Measurements from ENCODE around the gene CHRNE. TPM values are rescaled to one million over a fixed set of nuclear protein-coding genes. Genes with fewer than 3 reads are reported as not detected.
A peak's percentile ranks its signal among the peaks of the same experiment; 100 is the strongest.

CHRNE gene
- total and polyA plus RNA-seq, 2 of the 13 experiments (the other 11 are each of a cell fraction or from before 2014, with no cell fraction given): 0.53 to 0.59 TPM

- H3K4me1 ChIP-seq (ENCODE audit: insufficient read depth, low read length): peaks cover 54% of the 10 kb centered on the region
- ChIA-PET CTCF (ENCODE audit: low intra/inter-chr PET ratio, low total read pairs) (no interaction called here), POLR2A (interaction anchor here (0.6 to 10.0 kb wide), 8 partner anchors 9 to 152 kb away, joined by 3 to 273 read pairs (median 8); partner anchors contain the start of genes INCA1, KIF1C, PSMB6 and RNF167)
- H3K4me2 ChIP-seq (ENCODE audit: low read depth, low read length): peak within 1 kb of the TSS; percentile 84
- WGBS (ENCODE audit: low lambda C conversion rate): under 1% methylated on average over 11 of the region's 59 CpGs
- peak within 1 kb of the TSS; percentile 93 to 100 (median 100) for H3K4me3 ChIP-seq (replicated peaks in 1 of 3; ENCODE audit: insufficient read depth in 1 of 3, low read depth in 2 of 3, low read length in 3 of 3)
- peaks cover 50% of the 10 kb centered on the region for H3K79me2 ChIP-seq (ENCODE audit: insufficient read depth, low read length)
- no peaks in the 10 kb centered on the region; a peak in 1 of 5 replicates for H3K27me3 ChIP-seq (ENCODE audit: control insufficient read depth in 1 of 2, insufficient read depth in 2 of 2, low read length in 2 of 2)
- H3K27ac ChIP-seq (ENCODE audit: extremely low read length, insufficient read depth, low read length): peak within 1 kb of the TSS; percentile 99
- BruUV-seq (replicated peaks): no TSS peak
- H3K9ac ChIP-seq (ENCODE audit: insufficient read depth, low read depth, low read length): peak within 1 kb of the TSS; percentile 99
- peaks cover 11 to 33% of the 10 kb centered on the region in 2 experiments for H3K36me3 ChIP-seq (replicated peaks in 1 of 2; ENCODE audit: control insufficient read depth in 1 of 2, insufficient read depth in 2 of 2, low read length in 2 of 2)
- H4K20me1 ChIP-seq (ENCODE audit: insufficient read depth, low read length): peaks cover 33% of the 10 kb centered on the region
- H2AFZ ChIP-seq (ENCODE audit: low read length): no peak within 1 kb of the TSS
- no peaks in the 10 kb centered on the region for H3K9me3 ChIP-seq (ENCODE audit: low read length)
- intact Hi-C loops (cut with micrococcal nuclease; ENCODE audit: unreplicated experiment): no loop called here
- in situ Hi-C loops (cut with HindIII; ENCODE audit: extremely low pct_ligation_motif_present, low pct_unique_long_range_greater_than_20kb): no loop called here
- ATAC-seq (peak; percentile 21), DNase-seq (ENCODE audit: low spot score) (peak; percentile 90), FAIRE-seq (peak; percentile 85)
- TF ChIP-seq PLRG1 (conservative IDR thresholded peaks at IDR 0.05) (no peak), GATA4 (IDR thresholded peaks at IDR 0.05; ENCODE audit: borderline replicate concordance, low read depth) (peak; percentile 66; the same call in 1 of the 2 replicates), CEBPB (IDR thresholded peaks at IDR 0.05; ENCODE audit: borderline replicate concordance, low read depth, low read length) (peak; percentile 89), ZNF574 (CRISPR knock-in tag; IDR thresholded peaks at IDR 0.05) (0 out of 2 replicates have a peak, but pooled peaks have one; percentile 42), ZNF256 (CRISPR knock-in tag; conservative IDR thresholded peaks at IDR 0.05) (0 out of 2 replicates have a peak, but pooled peaks have one; percentile 12), MAX (IDR thresholded peaks at IDR 0.05) (peak; percentile 68; the same call in 1 of the 2 replicates), THAP11 (CRISPR knock-in tag; IDR thresholded peaks at IDR 0.05) (no peak; the same call in none of the 2 replicates), SNAPC2 (CRISPR knock-in tag; IDR thresholded peaks at IDR 0.05) (peak; percentile 61; the same call in 1 of the 2 replicates), ZNF556 (CRISPR knock-in tag; IDR thresholded peaks at IDR 0.05; ENCODE audit: borderline replicate concordance) (peak; percentile 83), NFE2L1 (CRISPR knock-in tag; IDR thresholded peaks at IDR 0.05; ENCODE audit: borderline replicate concordance) (peak; percentile 73; the same call in 1 of the 2 replicates), MAZ (IDR thresholded peaks at IDR 0.05; ENCODE audit: borderline replicate concordance, low read depth, low read length) (peak; percentile 88; the same call in 1 of the 2 replicates), MAZ (CRISPR knock-in tag; IDR thresholded peaks at IDR 0.05; ENCODE audit: low read depth) (no peak; the same call in 1 of the 2 replicates), JDP2 (CRISPR knock-in tag; IDR thresholded peaks at IDR 0.05; ENCODE audit: borderline replicate concordance) (no peak), ZBTB38 (CRISPR knock-in tag; IDR thresholded peaks at IDR 0.05) (peak; percentile 22; the same call in 1 of the 2 replicates)
Measured at GRCh38 chr17:4948166-4948930, 45.5 kb upstream of the CHRNE start, which contains the start of gene PFN1. Gene PFN1, minus strand, starts transcription at chr17:4948530. Its CDS starts 136 bp downstream, at chr17:4948394.
